ENCODE results near the gene BFAR. TPM values are rescaled to one million over a fixed set of nuclear protein-coding genes. Genes with fewer than 3 reads are reported as not detected.

BFAR gene, protein sequence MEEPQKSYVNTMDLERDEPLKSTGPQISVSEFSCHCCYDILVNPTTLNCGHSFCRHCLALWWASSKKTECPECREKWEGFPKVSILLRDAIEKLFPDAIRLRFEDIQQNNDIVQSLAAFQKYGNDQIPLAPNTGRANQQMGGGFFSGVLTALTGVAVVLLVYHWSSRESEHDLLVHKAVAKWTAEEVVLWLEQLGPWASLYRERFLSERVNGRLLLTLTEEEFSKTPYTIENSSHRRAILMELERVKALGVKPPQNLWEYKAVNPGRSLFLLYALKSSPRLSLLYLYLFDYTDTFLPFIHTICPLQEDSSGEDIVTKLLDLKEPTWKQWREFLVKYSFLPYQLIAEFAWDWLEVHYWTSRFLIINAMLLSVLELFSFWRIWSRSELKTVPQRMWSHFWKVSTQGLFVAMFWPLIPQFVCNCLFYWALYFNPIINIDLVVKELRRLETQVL
- polyA plus RNA-seq (2011; rRNA removed) (93.3 and 93.7 TPM in 2 replicates), polyA plus RNA-seq (2017; fragmentation: RNase III; extraction: RNeasy Plus Mini Kit Qiagen cat#74134 plus additional on column Dnase treatment) (68.2 to 74.8 TPM (median 70.9 TPM) in 3 replicates), polyA minus RNA-seq (2011; rRNA and poly(A)+ RNA removed) (64.6 and 71.0 TPM in 2 replicates)
- 38.4 and 48.9 TPM in 2 replicates for polyA plus RNA-seq (2012; cell fraction: cytosol; rRNA removed)
- 27.8 and 36.7 TPM in 2 replicates for polyA plus RNA-seq (2012; cell fraction: nucleus; rRNA removed)

DNA sequence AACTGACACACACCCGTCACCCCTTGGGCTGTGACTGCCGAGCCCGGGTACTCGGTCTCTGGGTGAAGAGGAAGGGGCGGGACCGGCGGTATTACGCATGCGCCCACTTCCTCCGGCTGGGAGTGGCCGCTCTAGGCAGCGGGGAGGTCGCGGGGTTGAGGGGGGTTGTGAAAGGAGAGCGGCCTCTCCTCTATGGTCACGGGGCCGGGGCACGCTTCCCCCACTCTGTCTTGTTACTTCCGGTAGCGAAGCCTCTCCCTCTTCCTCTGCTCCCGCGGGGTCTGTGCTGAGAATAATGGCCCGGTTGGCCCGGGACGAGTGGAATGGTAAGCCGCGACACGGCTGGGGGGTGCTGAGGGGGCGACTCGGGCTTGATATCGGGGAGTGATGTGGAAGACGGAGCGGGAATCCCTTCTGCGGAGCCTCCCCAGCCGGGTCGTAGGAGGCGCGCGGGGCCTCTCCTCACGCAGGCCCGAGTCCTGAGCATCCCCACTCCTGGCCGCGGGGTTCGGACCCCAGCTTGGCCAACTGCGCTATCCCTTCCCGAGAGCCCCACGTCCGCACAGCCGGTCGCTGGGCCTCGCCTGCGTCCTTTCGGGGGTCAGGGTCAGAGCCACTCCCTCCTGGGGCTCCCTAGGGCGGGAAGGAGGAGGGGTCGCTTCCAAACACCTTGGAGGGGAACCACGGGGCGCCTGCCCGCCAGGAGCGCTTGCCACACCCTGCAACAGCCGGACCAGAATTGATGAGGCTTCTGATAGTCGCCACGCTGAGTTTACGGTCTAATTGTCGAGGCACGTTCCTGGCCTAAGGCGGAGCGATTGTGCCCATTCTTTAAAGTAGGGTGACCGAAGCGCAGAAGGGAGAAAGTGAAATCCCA, at the start of gene BFAR:
TSS of gene BFAR (plus strand) at position 259 of the 877 bp plus-strand sequence. CDS start 11,396 bp downstream, outside the sequence.
- peak; percentile 84 to 87 for ATAC-seq
- ChIA-PET CTCF (interaction anchor here (1.4 to 1.7 kb wide), 2 partner anchors 10 to 13 kb away, joined by 3 to 4 read pairs; no protein-coding TSS in a partner anchor), POLR2A (interaction anchor here (0.5 to 1.1 kb wide), 4 partner anchors 10 to 338 kb away, joined by 3 to 5 read pairs (median 3); no protein-coding TSS in a partner anchor)
- no peaks in the 10 kb centered on the region for H3K9me3 ChIP-seq
- H3K4me1 ChIP-seq: peaks cover 60% of the 10 kb centered on the region
- peak within 1 kb of the TSS; percentile 90 for H3K4me2 ChIP-seq
- H3K4me3 ChIP-seq: peak within 1 kb of the TSS; percentile 91
- peak within 1 kb of the TSS; percentile 94 to 97 for H3K27ac ChIP-seq
- WGBS (ENCODE audit: missing lambda C conversion rate): under 1% methylated on average over 38 of the region's 69 CpGs
- peak; percentile 95 to 98 for DNase-seq (ENCODE audit: low read depth in 1 of 2, low spot score in 1 of 2)
- FAIRE-seq: no peak
- TF ChIP-seq GATA3 (IDR thresholded peaks at IDR 0.05; ENCODE audit: borderline replicate concordance): no peak
- TF ChIP-seq MAFK (IDR thresholded peaks at IDR 0.05; ENCODE audit: partially characterized antibody): no peak
- TF ChIP-seq JUNB (IDR thresholded peaks at IDR 0.05): no peak
- no peak for TF ChIP-seq POLR2AphosphoS2 (conservative IDR thresholded peaks at IDR 0.05; ENCODE audit: low read length)
- TF ChIP-seq NPAS2 (CRISPR knock-in tag; IDR thresholded peaks at IDR 0.05; ENCODE audit: borderline replicate concordance): no peak; the same call in 1 of the 2 replicates
- no peak for TF ChIP-seq CBX8 (IDR thresholded peaks at IDR 0.05)
- TF ChIP-seq ZFP36 (IDR thresholded peaks at IDR 0.05; ENCODE audit: borderline replicate concordance, partially characterized antibody): no peak
- no peak for TF ChIP-seq EP300 (IDR thresholded peaks at IDR 0.05)
- TF ChIP-seq, protein P1, sequence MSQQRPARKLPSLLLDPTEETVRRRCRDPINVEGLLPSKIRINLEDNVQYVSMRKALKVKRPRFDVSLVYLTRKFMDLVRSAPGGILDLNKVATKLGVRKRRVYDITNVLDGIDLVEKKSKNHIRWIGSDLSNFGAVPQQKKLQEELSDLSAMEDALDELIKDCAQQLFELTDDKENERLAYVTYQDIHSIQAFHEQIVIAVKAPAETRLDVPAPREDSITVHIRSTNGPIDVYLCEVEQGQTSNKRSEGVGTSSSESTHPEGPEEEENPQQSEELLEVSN (IDR thresholded peaks at IDR 0.05; ENCODE audit: borderline replicate concordance, low read depth): 0 out of 2 replicates have a peak, but pooled peaks have one; percentile 9
- no peak for TF ChIP-seq FOSB (CRISPR knock-in tag; IDR thresholded peaks at IDR 0.05)
- TF ChIP-seq ZC3H11A (IDR thresholded peaks at IDR 0.05): no peak
- TF ChIP-seq HOXB13 (CRISPR knock-in tag; IDR thresholded peaks at IDR 0.05; ENCODE audit: low read depth): no peak
- TF ChIP-seq, protein P2, sequence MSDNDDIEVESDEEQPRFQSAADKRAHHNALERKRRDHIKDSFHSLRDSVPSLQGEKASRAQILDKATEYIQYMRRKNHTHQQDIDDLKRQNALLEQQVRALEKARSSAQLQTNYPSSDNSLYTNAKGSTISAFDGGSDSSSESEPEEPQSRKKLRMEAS (IDR thresholded peaks at IDR 0.05): peak; percentile 71
- TF ChIP-seq JUN (IDR thresholded peaks at IDR 0.05): peak; percentile 45 to 95; a peak in 4 of 5 replicates
- no peak for TF ChIP-seq ZSCAN20 (CRISPR knock-in tag; IDR thresholded peaks at IDR 0.05)
- TF ChIP-seq KDM1A (IDR thresholded peaks at IDR 0.05; ENCODE audit: low read depth): no peak
- TF ChIP-seq RFX5 (IDR thresholded peaks at IDR 0.05): no peak
- no peak for TF ChIP-seq SREBF2 (IDR thresholded peaks at IDR 0.05)
- no peak for TF ChIP-seq ESRRA (IDR thresholded peaks at IDR 0.05; ENCODE audit: borderline replicate concordance, low read length)
- no peak for TF ChIP-seq CHD2 (IDR thresholded peaks at IDR 0.05; ENCODE audit: low read length, partially characterized antibody)
- TF ChIP-seq HOXA7 (CRISPR knock-in tag; IDR thresholded peaks at IDR 0.05): no peak
- TF ChIP-seq HOXB5 (CRISPR knock-in tag; IDR thresholded peaks at IDR 0.05): no peak
- TF ChIP-seq RNF2 (IDR thresholded peaks at IDR 0.05; ENCODE audit: borderline replicate concordance, low read depth): no peak
- TF ChIP-seq MAZ (IDR thresholded peaks at IDR 0.05; ENCODE audit: borderline replicate concordance, low read depth, low read length): peak; percentile 35; the same call in 1 of the 2 replicates
- TF ChIP-seq, protein P3, sequence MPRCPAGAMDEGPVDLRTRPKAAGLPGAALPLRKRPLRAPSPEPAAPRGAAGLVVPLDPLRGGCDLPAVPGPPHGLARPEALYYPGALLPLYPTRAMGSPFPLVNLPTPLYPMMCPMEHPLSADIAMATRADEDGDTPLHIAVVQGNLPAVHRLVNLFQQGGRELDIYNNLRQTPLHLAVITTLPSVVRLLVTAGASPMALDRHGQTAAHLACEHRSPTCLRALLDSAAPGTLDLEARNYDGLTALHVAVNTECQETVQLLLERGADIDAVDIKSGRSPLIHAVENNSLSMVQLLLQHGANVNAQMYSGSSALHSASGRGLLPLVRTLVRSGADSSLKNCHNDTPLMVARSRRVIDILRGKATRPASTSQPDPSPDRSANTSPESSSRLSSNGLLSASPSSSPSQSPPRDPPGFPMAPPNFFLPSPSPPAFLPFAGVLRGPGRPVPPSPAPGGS (IDR thresholded peaks at IDR 0.05): no peak; the same call in 1 of the 3 replicates
- TF ChIP-seq, protein P4, sequence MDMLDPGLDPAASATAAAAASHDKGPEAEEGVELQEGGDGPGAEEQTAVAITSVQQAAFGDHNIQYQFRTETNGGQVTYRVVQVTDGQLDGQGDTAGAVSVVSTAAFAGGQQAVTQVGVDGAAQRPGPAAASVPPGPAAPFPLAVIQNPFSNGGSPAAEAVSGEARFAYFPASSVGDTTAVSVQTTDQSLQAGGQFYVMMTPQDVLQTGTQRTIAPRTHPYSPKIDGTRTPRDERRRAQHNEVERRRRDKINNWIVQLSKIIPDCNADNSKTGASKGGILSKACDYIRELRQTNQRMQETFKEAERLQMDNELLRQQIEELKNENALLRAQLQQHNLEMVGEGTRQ (IDR thresholded peaks at IDR 0.05): peak; percentile 80
- TF ChIP-seq, protein P5, sequence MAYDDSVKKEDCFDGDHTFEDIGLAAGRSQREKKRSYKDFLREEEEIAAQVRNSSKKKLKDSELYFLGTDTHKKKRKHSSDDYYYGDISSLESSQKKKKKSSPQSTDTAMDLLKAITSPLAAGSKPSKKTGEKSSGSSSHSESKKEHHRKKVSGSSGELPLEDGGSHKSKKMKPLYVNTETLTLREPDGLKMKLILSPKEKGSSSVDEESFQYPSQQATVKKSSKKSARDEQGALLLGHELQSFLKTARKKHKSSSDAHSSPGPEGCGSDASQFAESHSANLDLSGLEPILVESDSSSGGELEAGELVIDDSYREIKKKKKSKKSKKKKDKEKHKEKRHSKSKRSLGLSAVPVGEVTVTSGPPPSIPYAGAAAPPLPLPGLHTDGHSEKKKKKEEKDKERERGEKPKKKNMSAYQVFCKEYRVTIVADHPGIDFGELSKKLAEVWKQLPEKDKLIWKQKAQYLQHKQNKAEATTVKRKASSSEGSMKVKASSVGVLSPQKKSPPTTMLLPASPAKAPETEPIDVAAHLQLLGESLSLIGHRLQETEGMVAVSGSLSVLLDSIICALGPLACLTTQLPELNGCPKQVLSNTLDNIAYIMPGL (CRISPR knock-in tag; IDR thresholded peaks at IDR 0.05; ENCODE audit: borderline replicate concordance): no peak
- TF ChIP-seq, protein P6, sequence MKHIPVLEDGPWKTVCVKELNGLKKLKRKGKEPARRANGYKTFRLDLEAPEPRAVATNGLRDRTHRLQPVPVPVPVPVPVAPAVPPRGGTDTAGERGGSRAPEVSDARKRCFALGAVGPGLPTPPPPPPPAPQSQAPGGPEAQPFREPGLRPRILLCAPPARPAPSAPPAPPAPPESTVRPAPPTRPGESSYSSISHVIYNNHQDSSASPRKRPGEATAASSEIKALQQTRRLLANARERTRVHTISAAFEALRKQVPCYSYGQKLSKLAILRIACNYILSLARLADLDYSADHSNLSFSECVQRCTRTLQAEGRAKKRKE (CRISPR knock-in tag; IDR thresholded peaks at IDR 0.05; ENCODE audit: low read depth): no peak
- TF ChIP-seq, protein P7, sequence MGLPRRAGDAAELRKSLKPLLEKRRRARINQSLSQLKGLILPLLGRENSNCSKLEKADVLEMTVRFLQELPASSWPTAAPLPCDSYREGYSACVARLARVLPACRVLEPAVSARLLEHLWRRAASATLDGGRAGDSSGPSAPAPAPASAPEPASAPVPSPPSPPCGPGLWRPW (IDR thresholded peaks at IDR 0.05): no peak
- TF ChIP-seq, protein P8, sequence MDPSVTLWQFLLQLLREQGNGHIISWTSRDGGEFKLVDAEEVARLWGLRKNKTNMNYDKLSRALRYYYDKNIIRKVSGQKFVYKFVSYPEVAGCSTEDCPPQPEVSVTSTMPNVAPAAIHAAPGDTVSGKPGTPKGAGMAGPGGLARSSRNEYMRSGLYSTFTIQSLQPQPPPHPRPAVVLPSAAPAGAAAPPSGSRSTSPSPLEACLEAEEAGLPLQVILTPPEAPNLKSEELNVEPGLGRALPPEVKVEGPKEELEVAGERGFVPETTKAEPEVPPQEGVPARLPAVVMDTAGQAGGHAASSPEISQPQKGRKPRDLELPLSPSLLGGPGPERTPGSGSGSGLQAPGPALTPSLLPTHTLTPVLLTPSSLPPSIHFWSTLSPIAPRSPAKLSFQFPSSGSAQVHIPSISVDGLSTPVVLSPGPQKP (IDR thresholded peaks at IDR 0.05; ENCODE audit: low read depth, low read length): no peak

Measured in A549 (cell line).